ENCODE data around the gene ATPAF2.
"Not testable (repeated sequence)": the region's sequence is repeated elsewhere in the genome, so short reads cannot be mapped to it uniquely, and the experiment has no call there.

Gene ATPAF2

DNA sequence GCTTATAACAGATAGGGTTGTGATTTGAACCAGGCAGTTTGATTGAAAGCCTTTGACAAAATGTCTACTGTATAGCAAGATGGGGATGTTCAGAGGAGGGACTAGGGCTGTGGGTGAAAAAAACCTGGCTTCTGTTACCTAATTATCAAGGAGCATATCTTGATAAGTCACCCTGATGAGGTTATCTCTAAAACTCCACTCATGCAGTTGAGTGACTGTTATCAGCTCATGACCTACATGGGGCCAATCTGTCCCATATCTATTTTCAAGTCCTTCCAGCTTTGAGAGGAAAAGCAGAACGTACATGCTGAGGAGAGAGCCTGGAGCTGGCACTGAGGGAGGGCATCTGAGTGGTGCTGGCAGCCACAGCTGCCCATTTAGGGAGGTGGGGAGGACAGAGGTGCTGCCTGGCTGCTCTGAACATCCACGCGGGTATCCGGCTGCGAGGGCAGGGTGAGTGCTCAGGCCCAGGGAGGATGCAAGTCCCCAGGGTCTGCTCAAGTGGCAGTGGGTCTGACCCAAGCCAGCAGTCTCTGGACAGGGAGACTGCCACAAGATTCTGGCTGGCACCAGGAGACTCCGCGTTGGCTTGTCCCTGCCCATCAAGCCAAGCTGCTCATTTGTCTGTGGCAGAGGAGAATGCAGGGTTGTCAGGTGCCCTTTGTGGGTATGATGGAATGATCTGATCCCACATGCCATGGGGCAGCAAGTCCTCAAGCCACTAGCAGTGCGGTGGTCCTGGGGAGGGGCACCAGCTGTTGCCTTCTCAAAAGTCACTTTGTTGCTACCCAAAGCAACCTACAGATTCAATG is 29.2 kb downstream of the ATPAF2 start:
- DNase-seq, result no peak

DNA sequence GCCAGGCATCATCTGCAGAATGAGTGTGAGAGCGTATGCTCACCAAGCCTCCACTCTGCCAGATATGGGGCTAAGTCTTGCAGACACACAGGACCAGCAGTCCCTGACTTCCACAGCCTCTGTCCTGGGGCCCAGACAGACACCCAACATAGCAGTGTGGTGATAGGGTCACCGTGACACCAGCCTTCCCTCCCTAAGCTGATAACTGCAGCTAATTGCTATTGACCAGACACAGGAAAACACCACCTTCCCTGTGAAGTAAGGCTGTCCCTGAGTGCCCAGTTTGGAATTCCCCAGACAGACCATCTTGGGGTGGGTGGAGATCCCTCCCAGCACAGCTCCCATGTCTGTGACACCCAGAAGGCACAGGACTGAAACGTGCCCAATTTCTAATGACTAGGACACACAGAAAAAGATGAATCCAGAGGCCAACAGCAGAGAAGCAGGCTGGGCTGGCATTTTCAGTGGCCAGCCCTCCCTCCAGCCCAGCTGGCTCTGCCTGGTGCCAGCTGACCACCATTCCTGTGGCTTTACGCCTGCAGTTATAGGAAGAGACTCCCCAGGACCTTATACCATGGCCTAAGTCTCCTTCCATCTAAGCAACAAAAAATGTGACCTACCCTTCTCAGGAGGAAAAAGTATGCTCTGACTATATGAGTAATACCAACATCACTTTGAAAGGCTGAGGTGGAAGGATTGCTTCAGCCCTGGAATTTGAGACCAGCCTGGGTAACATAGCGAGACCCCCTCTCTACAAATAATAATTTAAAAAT is 30.3 kb downstream of the ATPAF2 start:
- DNase-seq, result no peak

DNA sequence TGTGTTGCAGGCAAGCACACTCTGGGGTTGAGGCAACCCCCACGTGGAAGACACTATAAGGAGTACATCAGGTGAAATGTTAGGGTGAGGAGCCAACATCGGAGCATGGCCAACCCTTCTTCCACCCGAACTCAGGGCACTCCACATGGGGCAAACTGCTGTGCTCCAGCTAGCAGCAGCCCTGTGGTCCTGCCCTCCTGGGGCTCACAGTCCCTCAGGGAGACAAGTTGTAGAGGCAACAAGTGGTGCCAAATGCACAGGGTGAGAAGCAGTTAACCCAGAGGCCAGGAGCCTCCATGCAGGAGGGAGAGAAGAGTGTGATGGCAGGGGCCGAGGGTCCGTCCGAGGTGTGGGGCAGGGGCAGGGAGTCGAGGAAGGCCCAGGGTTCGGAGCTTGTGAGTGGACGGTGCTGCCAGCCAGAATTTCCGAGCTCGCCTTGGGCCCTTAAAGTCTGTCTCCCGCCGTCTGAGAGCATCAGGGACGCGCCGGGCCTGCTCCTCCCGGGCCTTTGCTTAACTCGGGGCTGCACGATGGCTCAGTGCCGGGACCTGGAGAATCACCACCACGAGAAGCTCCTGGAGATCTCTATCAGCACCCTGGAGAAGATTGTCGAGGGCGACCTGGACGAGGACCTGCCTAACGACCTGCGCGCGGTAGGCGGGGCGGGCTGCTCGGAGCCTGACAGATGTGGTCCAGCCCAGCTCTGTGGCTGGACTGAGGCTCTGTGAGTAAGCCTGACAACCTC is 32.3 kb downstream of the ATPAF2 start:
- DNase-seq, result no peak

DNA sequence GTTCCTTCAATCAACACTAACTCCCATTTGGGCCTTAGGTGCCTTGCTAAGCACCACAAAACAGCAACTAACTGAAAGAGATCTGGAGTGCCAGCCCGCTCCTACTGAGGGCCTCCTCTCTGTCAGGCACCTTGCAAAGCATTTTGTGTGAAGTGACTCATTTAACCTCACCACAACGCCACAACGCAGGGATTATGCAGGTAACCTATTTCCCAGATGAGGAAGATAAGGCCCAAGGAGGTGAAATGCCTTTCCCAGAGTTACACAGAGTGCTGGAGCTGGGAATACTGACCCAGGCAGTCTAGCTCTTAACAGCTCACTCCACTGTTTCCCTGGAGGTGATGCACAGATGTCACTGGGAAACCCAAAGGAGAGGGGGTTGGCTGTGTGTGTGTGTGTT is 33.5 kb downstream of the ATPAF2 start:
- DNase-seq, result no peak

DNA sequence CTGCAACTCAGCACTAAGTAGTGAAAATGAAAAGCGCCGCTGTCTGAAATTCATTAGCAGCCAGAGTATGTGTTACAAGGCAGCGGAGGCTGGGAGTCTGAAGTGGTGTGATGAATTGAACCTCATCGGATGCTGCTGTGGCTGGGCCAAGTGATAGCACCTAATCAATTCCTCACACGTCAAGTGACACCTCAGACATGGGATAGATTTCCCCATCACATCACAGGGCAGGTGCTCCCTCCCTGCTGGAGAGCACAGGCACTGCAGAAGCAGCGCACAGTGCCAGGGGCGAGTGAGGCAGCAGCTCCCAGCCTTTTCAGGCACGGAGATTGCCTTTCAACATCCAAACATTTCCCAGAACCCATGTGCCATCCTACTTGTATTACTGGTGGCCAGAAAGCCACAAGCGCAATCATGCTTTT is 34.1 kb downstream of the ATPAF2 start:
- DNase-seq, result no peak

DNA sequence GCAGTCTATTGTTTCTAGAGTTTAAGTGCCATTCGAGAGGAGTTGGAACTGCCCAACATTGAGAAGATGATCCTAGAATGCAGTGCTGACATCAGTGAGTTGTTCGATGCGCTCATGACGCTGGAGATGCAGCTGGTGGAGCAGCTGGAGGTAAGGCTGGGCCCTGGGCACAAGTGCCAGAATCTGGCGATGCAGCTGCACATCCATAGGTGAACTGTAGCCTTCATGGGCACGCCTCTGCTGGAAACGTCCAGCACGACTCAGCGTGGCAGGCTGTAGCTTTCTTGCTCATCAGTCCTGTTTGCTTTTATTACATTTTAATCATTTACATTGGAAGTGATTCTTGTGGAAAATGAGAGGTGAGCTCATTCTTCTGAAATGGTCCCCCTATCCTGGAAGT is 34.6 kb downstream of the ATPAF2 start:
- DNase-seq, result no peak

DNA sequence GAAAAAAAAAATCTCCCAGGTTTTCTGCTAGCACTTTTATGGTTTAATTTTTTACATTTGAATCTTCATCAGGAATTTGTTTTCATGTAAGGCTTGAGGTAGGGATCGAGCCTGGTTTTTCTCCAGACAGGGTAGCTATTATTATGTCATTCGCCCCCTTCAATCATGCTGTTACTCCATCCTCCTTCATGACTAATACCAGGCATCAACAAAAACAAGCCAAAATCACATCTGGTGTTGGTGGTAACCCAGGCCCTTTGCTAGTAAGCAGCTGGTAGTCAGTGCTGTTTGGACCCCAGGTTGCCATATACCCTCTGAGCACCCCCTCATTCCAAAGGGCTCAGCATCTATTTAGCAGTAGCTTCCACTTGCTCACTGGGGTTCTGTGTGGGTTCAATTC is 36.8 kb downstream of the ATPAF2 start:
- DNase-seq, result no peak

DNA sequence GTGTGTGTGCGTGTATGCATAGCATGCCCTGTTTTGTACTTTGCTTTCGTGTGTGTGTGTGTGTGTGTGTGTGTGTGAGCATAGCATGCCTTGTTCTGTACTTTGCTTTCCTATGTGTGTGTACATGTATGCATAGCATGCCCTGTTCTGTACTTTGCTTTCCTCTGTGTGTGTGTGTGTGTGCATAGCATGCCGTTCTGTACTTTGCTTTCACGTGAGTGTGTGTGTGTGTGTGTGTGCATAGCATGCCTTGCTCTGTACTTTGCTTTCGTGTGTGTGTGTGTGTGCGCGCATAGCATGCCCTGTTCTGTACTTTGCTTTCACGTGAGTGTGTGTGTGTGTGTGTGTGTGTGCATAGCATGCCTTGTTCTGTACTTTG is 38.9 kb downstream of the ATPAF2 start:
- no peak for DNase-seq

DNA sequence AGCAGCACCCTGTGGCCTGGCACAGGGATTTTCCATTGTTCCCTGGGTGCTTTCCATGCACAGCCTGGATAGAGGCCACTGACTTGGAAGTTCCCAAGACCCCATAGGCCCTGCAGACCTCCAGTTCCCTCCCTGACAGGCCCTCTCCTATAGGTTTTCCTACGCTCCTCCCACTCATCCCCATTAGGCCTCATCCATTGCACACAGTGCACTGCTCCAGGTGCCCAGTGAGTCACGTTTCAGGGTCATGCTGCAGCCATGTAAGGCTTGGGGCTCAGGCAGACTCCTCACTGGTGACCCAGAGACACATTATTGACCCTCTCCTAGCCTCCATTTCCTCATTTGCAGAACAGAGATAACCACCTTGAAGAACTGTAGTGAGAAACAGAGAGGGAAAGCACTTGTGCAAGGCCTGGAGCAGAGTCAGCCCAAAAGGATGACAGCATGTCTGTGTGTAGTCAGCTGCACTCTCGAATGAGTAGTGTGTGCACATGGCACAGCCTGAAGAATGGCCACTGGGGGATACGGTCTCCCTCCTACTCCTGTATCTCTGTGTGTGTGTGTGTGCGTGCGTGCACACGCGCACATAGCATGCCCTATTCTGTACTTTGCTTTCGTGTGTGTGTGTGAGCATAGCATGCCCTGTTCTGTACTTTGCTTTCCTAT is 39.5 kb downstream of the ATPAF2 start:
- DNase-seq, result no peak

DNA sequence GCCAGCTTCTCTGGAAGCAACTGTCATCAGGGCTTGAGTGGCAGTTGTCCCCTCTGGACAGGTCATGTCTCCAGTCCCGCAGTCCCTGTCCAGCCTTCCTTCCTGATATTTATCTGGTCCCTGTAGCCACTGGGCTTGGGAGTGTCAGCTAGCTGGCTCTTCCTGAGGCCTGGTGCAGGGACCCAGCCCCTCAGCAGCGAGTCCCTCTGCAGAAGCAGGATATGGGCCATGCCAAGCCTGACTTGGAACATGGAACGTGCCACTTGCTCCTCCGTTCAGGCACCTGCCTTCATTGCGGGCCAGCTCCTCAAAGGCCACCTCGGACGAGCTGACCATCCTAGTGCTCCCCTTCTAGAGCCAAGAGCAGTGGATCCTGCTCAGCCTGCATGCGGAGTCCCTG is 40.0 kb downstream of the ATPAF2 start:
- no peak for DNase-seq

DNA sequence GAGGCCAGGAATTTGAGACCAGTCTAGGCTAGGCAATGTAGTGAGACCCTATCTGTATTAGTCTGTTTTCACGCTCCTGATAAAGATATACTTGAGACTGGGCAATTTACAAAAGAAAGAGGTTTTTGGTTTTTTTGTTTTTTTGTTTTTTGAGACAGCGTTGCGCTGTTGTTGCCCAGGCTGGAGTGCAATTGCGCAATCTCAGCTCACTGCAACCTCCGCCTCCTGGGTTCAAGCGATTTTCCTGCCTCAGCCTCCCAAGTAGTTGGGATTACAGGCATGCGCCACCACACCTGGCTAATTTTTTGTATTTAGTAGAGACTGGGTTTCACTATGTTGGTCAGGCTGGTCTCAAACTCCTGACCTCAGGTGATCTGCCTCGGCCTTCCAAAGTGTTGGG is 43.1 kb downstream of the ATPAF2 start:
- not testable (repeated sequence) for DNase-seq

DNA sequence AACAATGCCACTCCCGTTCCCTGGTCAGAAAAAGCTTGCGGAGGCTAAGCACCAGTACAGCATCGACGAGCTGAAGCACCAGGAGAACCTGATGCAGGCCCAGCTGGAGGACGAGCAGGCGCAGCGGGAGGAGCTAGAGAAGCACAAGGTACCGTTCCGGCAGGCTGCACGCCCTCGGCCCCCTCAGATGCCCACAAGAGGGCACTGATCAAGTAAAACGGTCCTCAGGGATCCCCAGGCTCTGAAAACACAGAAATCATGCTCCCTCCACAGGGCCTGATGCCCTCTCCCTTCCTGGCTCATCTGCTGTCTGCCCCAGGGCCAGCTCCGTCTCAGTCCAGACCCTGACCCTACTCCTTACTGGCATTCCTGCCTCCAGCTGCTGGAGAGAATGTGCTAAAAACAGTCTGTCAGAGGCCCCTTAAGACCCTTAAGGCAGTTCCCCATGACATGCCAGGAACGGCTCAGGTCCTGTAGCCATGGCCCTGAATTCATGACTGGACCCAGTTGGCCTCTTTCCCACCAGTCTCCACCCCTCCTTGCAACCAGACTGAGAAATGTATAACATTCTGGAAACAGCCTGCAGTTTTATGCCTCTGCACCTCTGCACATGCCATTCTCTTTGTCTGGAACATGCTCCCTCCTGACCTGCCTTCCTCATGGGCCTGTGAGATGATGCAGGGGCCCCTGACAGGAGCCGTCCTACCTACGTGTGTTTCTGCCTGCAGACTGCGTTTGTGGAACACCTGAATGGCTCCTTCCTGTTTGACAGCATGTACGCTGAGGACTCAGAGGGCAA is 44.5 kb downstream of the ATPAF2 start:
- DNase-seq, result no peak

DNA sequence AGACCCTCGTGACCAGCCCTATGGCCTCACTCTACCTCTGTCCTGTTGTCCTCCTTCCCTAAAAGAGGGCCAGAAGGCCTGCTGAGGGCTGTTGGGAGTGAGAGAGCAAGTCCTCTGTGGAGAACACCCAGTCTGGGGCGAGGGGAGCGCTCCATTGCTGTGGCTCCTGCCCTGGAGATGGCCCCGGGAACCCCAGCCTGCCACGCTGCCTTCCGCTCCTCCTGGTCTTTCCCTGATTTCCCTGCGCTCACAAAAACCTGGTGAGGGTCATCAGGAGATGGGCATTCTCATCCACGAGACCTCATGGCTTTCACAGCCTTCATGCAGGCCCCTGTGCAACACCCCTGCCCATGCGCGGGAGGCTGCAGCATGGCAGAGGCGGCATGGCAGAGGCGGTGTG is 45.1 kb downstream of the ATPAF2 start:
- no peak for DNase-seq

DNA sequence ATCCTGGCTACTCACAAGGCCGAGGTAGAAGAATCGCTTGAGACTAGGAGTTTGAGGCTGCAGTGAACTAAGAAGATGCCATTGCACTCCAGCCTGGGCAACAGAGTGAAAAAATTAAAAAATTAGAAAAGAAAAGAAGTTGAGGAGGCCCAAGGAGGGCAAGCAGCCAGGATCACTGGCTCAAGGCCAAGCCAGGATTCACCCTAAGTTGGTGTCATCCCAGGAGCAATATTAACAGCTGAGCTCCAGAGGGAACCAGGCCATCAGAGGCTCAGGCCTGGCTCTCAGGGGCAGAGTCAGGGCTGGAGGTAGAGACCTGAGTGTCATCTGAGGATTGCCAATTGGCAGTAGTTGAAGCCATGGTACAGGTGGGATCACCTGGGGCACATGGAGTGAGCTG is 45.6 kb downstream of the ATPAF2 start:
- no peak for DNase-seq

DNA sequence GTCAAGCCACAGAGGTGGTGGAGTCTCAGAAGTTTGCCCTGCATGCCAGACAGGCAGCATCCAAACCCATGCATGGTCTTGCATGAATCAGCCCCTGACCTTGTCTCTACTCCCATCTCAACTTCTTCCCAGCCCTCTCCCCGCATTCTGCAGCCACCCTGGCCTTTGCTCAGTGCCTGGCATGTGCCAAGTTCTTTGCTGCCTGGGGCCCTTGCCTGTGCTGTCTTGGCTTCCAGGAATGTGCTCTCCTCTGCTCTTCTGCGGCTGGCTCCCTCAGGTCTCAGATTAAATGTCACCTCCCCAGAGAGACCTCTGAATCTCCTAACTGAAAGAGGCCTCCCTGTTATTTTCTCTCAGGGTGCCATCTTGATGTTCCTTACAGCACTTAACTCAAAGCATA is 48.7 kb downstream of the ATPAF2 start:
- DNase-seq, result no peak

DNA sequence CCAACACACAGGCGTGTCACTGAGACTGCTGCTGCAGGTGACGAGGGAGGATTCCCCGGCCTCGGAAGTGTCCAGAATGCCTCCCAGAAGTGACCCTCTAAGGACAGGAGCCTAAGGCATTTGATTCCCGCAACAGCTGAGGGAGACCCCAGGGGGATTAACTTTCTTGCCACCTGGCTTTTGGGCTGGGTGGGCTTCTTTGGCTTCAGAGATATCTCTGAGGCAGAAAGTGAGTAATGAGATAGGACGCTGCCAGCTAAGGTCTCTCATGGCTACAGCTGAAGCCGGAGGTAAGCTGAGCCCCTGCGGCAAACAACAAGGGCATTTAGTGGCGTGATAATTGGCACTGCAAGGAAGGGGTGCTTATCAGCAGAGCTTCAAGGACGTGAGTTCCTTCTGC is 49.4 kb downstream of the ATPAF2 start:
- no peak for DNase-seq

DNA sequence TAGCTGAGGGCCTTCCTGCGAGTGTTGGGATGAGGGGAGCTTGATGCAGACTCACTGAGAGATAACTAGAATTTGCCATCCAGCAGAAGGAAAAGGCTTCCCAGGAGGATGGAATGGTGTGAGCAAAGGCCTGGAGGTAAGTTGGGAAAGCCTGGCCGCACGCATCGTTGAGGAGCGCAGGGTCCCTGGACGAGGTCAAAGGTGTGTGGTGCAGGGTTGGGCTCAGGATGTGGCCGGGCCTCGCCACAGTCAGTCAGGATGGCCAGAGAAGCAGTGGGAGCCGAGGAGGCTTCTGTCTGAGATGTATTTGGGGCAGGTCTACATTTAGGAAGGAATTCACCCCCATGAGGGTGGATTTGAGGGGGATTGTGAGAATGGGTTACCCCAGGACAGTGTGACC is 49.9 kb downstream of the ATPAF2 start:
- DNase-seq, result no peak

DNA sequence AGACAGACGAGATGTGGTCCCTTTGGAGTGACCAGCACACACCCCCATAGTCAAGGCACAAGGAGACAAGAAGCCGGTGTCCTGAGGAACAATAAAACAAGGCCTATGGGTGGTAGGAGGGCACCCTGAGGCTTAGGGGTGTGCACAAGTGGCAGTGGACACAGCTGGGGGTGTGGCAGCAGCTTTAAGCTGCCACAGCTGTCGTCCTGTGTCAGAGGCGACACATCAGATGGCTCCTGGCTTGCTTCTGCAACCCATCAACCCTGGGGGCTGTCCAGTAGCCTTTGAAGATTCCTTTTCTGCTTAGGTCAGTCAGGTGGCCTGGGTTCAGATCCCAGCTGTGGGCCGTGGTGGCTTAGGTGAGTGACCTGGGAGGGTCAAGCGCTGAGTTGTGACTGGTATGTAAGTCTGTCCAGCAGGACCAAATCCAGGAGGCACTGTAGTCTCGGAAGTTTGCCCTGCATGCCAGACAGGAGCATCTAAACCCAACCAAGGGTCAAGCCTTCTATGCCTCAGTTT is 50.5 kb downstream of the ATPAF2 start:
- DNase-seq, result no peak

DNA sequence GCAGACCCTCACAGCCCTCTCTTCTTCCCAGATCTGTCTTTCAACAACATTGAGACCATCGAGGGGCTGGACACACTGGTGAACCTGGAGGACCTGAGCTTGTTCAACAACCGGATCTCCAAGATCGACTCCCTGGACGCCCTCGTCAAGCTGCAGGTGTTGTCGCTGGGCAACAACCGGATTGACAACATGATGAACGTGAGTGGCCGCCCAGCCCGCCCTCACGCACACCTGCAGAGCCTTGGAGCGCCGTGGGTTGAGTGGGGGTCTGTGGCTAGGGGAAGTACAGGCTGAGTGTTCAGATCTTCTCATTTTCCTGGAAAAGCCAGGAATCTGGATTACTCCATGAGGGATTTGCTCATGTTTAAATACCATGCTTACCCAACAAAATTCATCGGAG is 51.1 kb downstream of the ATPAF2 start:
- no peak for DNase-seq

DNA sequence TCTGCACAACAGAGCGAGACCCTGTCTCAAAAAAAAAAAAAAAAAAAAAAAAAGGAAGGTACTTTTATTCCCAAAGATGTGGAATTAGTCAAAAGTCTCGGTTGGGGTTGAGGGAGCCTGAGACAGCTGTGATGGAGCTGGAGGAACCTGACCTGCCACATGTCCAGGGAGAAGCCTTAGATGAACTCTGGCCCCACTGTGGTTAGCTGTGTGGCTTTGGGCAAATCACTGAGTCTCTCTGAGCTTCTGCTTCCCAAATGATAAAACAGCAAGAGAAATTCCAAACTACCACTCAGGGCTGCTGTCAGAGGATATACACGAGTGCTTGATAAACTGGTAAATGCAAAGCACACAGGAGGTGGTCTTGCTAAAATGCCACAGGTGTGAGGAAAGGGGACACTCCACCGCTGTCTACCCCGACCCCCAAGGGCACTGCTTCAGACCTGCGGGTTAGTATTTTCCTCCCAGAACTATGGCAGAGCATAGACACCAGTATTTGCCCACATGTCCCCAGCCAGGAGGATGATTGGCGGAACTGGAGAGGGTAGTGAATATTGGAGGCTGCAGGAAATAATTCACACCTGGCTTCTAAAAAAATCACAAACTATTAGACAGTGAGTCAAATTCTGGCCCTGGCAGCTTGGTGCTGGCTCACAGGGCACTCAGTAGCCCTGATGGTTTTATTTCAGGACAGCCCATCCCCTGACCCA is 51.6 kb downstream of the ATPAF2 start:
- DNase-seq, result no peak

DNA sequence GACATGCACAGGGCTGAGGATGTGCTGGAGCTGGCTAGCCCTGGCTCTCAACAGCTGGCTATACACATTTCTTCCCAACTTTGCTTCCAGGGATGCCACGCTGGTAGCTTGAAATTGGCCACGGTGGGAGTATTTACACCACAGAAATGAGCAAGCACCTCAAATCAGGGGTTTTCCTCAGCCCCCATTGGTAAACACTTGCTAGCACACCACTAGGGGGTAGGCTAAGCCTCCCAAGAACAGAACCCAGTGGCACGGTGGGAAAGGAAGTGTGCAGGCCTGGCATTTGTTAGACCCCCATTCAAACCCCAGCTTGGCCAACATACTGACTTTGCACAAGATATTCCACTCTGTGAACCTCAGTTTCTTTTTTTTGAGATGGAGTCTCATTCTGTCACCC is 53.4 kb downstream of the ATPAF2 start:
- no peak for DNase-seq

Data from stimulated activated CD4-positive, alpha-beta T cell treated with anti-CD3 and anti-CD28 coated beads, Interleukin-2, amount 100 ng/mL, for 48 hours (primary cell).